Cardiac fibroblast (primary cell): ENCODE data around the gene POLDIP3.
A peak's percentile ranks its signal among the peaks of the same experiment; 100 is the strongest.

Experiments used
- DNase-seq, 2 donors: peaks; one replicate each; pipeline versions ENCODE4 v3.0.0 to v3.0.0-alpha.2; 2010; ENCODE audit warnings: low read depth in 2 of 2
- H3K4me3 ChIP-seq, 2 donors: replicated peaks in 1 of 2; 1 replicate in 1 of 2; 2 replicates in 1 of 2; pipeline ENCODE4 v1.5.1; 2011; ENCODE audit warnings: low read depth in 2 of 2, low read length in 2 of 2, mild to moderate bottlenecking in 2 of 2, moderate library complexity in 1 of 2
- CTCF ChIP-seq: IDR thresholded peaks from one replicate; pipeline ENCODE4 v1.5.1; 2011; ENCODE audit warnings: low read depth, mild to moderate bottlenecking, low read length, inconsistent platforms

POLDIP3 gene

GRCh38 chr22:42625416-42625815 is 10.7 kb upstream of the POLDIP3 start:
- DNase-seq, result no peak
- no peak for TF ChIP-seq CTCF
- H3K4me3 ChIP-seq, result no peak overlapping the region

DNA sequence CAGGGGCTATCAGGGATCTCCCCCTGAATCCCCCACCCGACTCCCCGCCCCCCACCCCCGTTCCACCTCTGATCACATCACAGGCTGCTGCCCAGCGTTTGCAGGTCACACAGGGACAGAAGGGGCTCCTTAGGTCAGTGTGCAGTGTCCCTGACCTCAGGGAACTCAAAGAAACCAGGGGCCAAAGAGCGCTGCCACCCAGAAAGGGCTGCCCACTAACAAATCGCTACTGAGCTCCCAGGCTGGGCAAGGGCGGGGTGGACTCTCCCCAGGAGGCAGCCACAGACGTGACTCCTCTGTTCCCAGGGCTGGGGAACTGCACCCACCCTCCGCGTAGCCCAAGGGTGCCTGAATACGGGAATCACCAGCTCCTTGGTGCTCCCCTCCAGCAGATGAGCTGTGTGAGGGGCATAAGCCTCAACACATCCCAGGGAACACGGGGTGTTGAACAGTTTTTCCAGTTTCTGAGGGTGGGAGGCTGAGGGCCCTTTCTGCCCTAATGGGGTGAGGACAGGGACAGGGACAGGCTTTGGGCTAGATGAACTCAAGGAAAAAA is 9.9 kb upstream of the POLDIP3 start:
- no peak overlapping the region for H3K4me3 ChIP-seq
- no peak for TF ChIP-seq CTCF
- no peak for DNase-seq

- TF ChIP-seq CTCF, result no peak
- no peak for DNase-seq
Measured at GRCh38 chr22:42623756-42624441, 9.2 kb upstream of the POLDIP3 start.

DNA sequence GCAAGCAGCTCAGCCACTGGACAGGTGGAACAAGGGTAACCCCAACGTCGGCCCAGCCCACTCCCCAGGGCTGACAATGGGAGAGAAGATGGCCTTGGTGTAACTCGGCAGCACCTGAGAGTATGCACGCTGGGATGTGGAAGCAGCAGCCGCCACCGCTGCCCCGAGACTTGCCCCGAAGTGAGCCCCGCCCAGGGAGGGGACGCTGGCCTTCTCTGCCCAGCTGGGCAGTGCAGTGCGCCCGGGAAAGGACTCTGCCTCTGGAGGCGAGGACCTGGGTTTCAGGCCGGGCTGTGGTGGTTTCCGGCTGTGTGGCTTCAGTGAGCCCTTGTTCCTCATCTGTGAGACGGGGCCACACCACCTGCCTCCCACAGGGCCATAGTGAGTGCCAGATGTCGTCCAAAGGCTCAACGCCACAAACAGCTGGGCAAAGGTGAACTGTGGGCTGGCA is 8.6 kb upstream of the POLDIP3 start:
- no peak for TF ChIP-seq CTCF
- DNase-seq, result no peak
- H3K4me3 ChIP-seq, result no peak overlapping the region

More at GRCh38 chr22:42623756-42624441, 9.2 kb upstream of the POLDIP3 start:
- H3K4me3 ChIP-seq, result no peak overlapping the region

DNA sequence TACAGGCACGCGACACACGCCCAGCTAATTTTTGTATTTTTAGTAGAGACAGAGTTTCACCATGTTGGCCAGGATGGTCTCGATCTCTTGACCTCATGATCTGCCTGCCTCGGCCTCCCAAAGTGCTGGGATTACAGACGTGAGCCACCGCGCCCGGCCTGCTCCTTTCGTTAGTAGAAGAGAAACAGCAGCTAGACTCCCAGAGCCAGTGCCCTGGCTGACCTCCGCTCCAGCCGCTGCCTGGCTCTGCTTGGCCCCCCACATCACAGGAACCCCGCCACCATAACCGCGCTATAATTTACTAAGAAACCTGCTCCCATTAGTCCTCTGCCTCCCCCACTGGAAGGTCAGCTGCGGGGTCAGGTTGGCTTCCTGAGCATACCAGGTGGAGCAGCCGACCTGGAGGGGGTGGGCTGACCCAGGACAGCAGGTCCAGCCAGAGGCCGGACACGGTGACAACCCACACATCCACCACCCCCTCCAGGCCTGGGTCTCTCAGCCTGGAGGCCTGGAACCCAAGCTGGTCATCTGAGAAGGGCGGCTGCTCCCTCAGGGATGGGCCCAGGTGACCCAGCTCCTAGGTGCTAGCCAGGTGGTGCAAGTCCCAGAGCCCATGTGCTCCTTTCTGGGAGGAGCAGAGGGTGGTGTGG is 7.5 kb upstream of the POLDIP3 start:
- DNase-seq, result no peak
- no peak for TF ChIP-seq CTCF
- no peak overlapping the region for H3K4me3 ChIP-seq

DNA sequence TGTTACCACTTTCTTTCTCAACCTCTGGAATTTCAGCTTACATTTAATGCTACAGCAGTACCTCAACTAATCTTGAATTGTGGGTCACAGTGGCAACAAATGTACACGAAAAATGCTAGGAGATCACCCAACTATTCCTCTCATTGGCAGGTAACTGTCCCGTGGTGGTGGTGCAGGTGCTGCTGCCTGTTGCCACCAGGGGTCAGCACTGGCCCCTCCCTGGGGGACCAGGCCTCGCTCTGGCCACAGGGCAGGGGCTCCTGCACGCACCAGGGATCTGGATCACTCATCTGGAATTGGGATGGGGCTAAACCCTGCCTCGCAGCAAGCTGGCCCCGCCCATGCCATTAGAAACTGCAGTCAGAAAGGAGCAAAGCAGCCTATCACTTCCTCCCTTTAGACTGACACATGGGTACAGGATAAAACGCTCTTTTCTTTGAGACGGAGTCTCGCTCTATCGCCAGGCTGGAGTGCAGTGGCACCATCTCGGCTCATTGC is 6.9 kb upstream of the POLDIP3 start:
- H3K4me3 ChIP-seq, result no peak overlapping the region
- peak; percentile 91 for TF ChIP-seq CTCF
- peak; percentile 70 to 73 for DNase-seq
